Neural crest cell (in vitro differentiated cells): ENCODE measurements around the gene CXXC1. TPM values are rescaled to one million over a fixed set of nuclear protein-coding genes. Genes with fewer than 3 reads are reported as not detected.
A peak's percentile ranks its signal among the peaks of the same experiment; 100 is the strongest.
"Not testable (repeated sequence)": the region's sequence is repeated elsewhere in the genome, so short reads cannot be mapped to it uniquely, and the experiment has no call there.

Experiments
- DNase-seq: peaks from one replicate; pipeline ENCODE4 v3.0.0; 2021; ENCODE audit warnings: low read depth, mixed read lengths, low spot score
- H3K27ac Mint-ChIP-seq: one replicate; pipeline ENCODE4 v1.8.0; 2021; ENCODE audit warnings: mild to moderate bottlenecking, mixed read lengths; ENCODE audit not compliant: unreplicated experiment
- H3K27me3 Mint-ChIP-seq: 2 replicates; pipeline ENCODE4 v1.8.0; 2021; ENCODE audit warnings: low read depth, mild to moderate bottlenecking, mixed read lengths
- H3K36me3 Mint-ChIP-seq: 2 replicates; pipeline ENCODE4 v1.8.0; 2021; ENCODE audit warnings: low read depth, mild to moderate bottlenecking, mixed read lengths
- H3K4me1 Mint-ChIP-seq: 2 replicates; pipeline ENCODE4 v1.8.0; 2021; ENCODE audit warnings: mixed read lengths
- H3K4me3 Mint-ChIP-seq: one replicate; pipeline ENCODE4 v1.8.0; 2021; ENCODE audit warnings: mild to moderate bottlenecking, mixed read lengths
- H3K9me3 Mint-ChIP-seq: 2 replicates; pipeline ENCODE4 v1.8.0; 2021; ENCODE audit warnings: mixed read lengths
- total RNA-seq: library from RNA; stranded (reverse); gene quantifications from 2 replicates; pipeline ENCODE4 v1.2.1, GENCODE V29; 2021
- TF ChIP-seq, protein P1 (sequence below): fragments of 200-600 bp; sonication (generic); conservative IDR thresholded peaks from 2 replicates; pipeline ENCODE4 v1.5.0; 2021; ENCODE audit warnings: antibody characterized with exemption, mild to moderate bottlenecking

CXXC1 gene
- total RNA-seq, 1 donor from 2014 or later, result 108 TPM

GRCh38 chr18:50311650-50312049 is 24.2 kb upstream of the CXXC1 start:
- no peak for DNase-seq
- H3K4me1 Mint-ChIP-seq, result peaks cover 6% of the 10 kb centered on the region
- TF ChIP-seq, protein P1, sequence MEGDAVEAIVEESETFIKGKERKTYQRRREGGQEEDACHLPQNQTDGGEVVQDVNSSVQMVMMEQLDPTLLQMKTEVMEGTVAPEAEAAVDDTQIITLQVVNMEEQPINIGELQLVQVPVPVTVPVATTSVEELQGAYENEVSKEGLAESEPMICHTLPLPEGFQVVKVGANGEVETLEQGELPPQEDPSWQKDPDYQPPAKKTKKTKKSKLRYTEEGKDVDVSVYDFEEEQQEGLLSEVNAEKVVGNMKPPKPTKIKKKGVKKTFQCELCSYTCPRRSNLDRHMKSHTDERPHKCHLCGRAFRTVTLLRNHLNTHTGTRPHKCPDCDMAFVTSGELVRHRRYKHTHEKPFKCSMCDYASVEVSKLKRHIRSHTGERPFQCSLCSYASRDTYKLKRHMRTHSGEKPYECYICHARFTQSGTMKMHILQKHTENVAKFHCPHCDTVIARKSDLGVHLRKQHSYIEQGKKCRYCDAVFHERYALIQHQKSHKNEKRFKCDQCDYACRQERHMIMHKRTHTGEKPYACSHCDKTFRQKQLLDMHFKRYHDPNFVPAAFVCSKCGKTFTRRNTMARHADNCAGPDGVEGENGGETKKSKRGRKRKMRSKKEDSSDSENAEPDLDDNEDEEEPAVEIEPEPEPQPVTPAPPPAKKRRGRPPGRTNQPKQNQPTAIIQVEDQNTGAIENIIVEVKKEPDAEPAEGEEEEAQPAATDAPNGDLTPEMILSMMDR, result no peak
- H3K4me3 Mint-ChIP-seq, result no peak overlapping the region
- no peak overlapping the region for H3K27ac Mint-ChIP-seq
- no peaks in the 10 kb centered on the region for H3K9me3 Mint-ChIP-seq
- H3K36me3 Mint-ChIP-seq, result no peaks in the 10 kb centered on the region
- peaks cover 50% of the 10 kb centered on the region for H3K27me3 Mint-ChIP-seq

DNA sequence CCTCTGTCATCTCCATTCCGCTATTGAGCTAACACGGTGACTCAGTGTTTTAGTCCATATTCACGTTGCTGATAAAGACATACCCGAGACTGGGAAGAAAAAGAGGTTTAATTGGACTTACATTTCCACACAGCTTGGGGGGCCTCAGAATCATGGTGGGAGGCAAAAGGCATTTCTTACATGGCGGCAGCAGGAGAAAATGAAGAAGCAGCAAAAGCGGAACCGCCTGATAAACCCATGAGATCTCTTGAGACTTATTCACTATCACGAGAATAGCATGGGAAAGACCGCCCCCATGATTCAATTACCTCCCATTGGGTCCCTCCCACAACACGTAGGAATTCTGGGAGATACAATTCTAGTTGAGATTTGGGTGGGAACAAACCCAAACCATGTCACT is 22.6 kb upstream of the CXXC1 start:
- H3K9me3 Mint-ChIP-seq, result peaks cover 3% of the 10 kb centered on the region
- peaks cover 57% of the 10 kb centered on the region for H3K27me3 Mint-ChIP-seq
- H3K4me1 Mint-ChIP-seq, result peaks cover 6% of the 10 kb centered on the region
- H3K4me3 Mint-ChIP-seq, result no peak overlapping the region
- H3K36me3 Mint-ChIP-seq, result peaks cover 2% of the 10 kb centered on the region
- no peak for DNase-seq
- H3K27ac Mint-ChIP-seq, result no peak overlapping the region
- TF ChIP-seq, protein P1, result no peak

GRCh38 chr18:50308851-50309250 is 21.4 kb upstream of the CXXC1 start:
- not testable (repeated sequence) for H3K36me3 Mint-ChIP-seq, H3K27ac Mint-ChIP-seq, H3K9me3 Mint-ChIP-seq, H3K4me1 Mint-ChIP-seq, DNase-seq, H3K4me3 Mint-ChIP-seq
- peaks cover 55% of the 10 kb centered on the region for H3K27me3 Mint-ChIP-seq

GRCh38 chr18:50307738-50308470 is 20.4 kb upstream of the CXXC1 start:
- peaks cover 4% of the 10 kb centered on the region for H3K9me3 Mint-ChIP-seq
- H3K36me3 Mint-ChIP-seq, result peaks cover 2% of the 10 kb centered on the region
- H3K27me3 Mint-ChIP-seq, result peaks cover 59% of the 10 kb centered on the region
- H3K4me3 Mint-ChIP-seq, result peak overlapping the region; percentile 93
- TF ChIP-seq, protein P1, result no peak
- H3K27ac Mint-ChIP-seq, result no peak overlapping the region
- peaks cover 6% of the 10 kb centered on the region for H3K4me1 Mint-ChIP-seq
- DNase-seq, result peak; percentile 73

DNA sequence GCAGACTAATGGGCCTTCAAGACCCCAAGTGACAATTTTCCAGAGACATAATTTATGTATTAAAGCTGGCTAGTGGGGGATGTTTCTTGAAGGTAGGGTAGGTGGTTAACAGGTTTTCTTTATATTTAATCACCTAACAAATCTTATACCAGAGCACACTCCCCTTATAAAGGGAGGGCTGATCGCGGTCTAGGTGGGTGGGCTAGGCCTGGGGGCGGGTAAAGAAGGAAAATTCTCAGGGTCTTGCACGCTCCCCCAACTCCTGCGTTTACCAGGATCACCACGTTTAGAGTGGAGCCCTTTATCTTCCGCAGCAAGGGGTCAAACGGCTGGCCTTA is 19.9 kb upstream of the CXXC1 start:
- Mint-ChIP-seq H3K9me3 (peaks cover 4% of the 10 kb centered on the region), H3K36me3 (peaks cover 2% of the 10 kb centered on the region), H3K27ac (no peak overlapping the region), H3K27me3 (peaks cover 61% of the 10 kb centered on the region), H3K4me1 (peaks cover 6% of the 10 kb centered on the region), H3K4me3 (peak overlapping the region; percentile 93)
- DNase-seq, result no peak
- TF ChIP-seq, protein P1, result no peak

DNA sequence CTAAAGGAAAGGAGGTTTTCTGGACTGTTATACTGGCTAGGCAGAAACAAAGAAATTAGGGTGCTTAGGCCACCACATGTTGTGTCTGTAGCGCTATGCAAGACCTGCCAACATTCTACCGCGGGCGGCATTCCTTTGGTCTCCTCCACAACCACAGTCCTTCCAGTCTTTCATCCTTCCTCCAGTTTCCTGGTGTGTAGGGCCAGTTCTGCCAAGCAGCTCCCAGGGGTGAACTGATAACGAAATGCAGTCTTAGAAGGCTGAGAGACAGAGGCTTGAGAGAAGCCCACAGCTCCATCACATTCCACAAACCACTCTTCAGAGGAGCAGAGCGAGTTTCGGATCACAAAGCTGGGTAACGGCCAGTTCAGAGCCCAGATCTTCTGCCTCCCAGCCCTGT is 19.5 kb upstream of the CXXC1 start:
- DNase-seq, result no peak
- Mint-ChIP-seq H3K36me3 (peaks cover 2% of the 10 kb centered on the region), H3K9me3 (peaks cover 4% of the 10 kb centered on the region), H3K4me3 (peak overlapping the region; percentile 93), H3K27me3 (peaks cover 63% of the 10 kb centered on the region), H3K4me1 (peaks cover 6% of the 10 kb centered on the region), H3K27ac (no peak overlapping the region)
- TF ChIP-seq, protein P1, result no peak
